ENCODE measurements around the gene SH3D19.
"Not testable (repeated sequence)": the region's sequence is repeated elsewhere in the genome, so short reads cannot be mapped to it uniquely, and the experiment has no call there.

SH3D19 gene

DNA sequence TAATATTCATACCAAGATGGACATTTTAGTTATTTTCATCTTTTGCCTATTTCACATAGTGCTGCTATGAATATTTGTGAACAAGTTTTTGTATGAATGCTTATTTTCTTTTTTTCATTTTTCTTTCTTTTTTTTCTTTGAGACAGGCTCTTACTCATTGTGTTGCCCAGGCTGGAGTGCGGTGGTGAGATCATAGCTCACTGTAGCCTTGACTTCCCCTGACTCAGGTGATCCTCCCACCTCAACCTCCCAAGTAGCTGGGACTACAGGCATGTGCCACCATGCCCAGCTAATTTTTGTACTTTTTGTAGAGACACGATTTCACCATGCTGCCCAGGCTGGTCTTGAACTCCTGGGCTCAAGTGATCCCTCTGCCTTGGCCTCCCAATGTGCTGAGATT is 247.4 kb downstream of the SH3D19 start:
- DNase-seq = not testable (repeated sequence)

DNA sequence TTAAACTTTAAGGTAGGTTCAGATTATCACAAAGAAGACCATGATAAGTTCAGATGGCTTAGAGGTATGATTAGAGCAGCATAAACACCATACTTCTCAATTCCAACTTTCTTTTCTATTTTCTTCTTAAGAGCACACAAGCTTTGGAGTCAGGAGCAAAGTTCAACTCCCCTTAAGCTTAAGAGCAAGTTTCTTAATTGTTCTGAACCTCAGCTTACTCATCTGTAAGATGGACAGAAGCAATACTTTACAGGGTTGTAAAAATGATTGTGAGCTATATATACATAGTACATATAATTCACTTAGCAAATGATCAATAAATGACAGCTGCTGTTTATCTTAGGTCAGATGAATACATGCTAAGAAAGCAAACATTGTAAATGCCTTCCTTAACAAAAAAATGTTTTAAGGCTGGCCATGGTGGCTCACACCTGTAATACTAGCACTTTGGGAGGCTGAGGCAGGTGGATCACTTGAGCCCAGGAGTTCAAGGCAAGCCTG is 250.9 kb downstream of the SH3D19 start:
- DNase-seq = no peak

Measured in activated CD4-positive, alpha-beta T cell treated with anti-CD3 and anti-CD28 coated beads, Interleukin-2, Interleukin-6, amounts not matched to agents 100 ng/mL and 50 ng/mL, durations not matched to agents 16 hours and 8 hours (primary cell).